ENCODE data around the gene SLC26A8. TPM values are rescaled to one million over a fixed set of nuclear protein-coding genes. Genes with fewer than 3 reads are reported as not detected.
"Not testable (repeated sequence)": the region's sequence is repeated elsewhere in the genome, so short reads cannot be mapped to it uniquely, and the experiment has no call there.

Gene SLC26A8
- total RNA-seq, 1 donor from 2014 or later = not detected

DNA sequence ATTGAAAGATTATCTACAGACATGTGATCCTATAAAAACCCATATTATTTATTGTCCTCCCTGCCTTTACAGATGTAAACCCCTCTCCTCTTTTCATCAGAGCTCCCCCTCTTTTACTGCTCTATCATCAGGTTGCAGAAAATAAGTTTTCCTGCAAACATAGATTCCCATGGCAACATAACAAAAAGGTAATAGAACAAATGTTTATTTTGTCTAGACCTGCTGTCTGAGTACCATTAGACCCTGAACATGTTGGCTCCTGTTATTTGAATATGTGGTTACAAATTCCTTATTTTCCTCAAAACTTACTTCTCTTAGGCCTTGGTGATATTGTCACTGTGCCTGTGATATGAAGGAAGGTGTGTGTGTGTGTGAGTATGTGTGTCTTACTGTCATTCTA is 14.7 kb upstream of the SLC26A8 start:
- Histone ChIP-seq H3K36me3 (no peaks in the 10 kb centered on the region), H3K9me3 (replicated peaks) (no peaks in the 10 kb centered on the region), H3K4me3 (no peak overlapping the region), H3K4me1 (peaks cover 70% of the 10 kb centered on the region), H3K27ac (replicated peaks) (no peak overlapping the region), H3K27me3 (ENCODE audit: low read depth) (no peaks in the 10 kb centered on the region)
- DNase-seq = no peak
- TF ChIP-seq, protein P1, sequence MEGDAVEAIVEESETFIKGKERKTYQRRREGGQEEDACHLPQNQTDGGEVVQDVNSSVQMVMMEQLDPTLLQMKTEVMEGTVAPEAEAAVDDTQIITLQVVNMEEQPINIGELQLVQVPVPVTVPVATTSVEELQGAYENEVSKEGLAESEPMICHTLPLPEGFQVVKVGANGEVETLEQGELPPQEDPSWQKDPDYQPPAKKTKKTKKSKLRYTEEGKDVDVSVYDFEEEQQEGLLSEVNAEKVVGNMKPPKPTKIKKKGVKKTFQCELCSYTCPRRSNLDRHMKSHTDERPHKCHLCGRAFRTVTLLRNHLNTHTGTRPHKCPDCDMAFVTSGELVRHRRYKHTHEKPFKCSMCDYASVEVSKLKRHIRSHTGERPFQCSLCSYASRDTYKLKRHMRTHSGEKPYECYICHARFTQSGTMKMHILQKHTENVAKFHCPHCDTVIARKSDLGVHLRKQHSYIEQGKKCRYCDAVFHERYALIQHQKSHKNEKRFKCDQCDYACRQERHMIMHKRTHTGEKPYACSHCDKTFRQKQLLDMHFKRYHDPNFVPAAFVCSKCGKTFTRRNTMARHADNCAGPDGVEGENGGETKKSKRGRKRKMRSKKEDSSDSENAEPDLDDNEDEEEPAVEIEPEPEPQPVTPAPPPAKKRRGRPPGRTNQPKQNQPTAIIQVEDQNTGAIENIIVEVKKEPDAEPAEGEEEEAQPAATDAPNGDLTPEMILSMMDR (IDR thresholded peaks at IDR 0.05; ENCODE audit: borderline replicate concordance) = no peak
- intact Hi-C loops (cut with micrococcal nuclease) = no loop called here

DNA sequence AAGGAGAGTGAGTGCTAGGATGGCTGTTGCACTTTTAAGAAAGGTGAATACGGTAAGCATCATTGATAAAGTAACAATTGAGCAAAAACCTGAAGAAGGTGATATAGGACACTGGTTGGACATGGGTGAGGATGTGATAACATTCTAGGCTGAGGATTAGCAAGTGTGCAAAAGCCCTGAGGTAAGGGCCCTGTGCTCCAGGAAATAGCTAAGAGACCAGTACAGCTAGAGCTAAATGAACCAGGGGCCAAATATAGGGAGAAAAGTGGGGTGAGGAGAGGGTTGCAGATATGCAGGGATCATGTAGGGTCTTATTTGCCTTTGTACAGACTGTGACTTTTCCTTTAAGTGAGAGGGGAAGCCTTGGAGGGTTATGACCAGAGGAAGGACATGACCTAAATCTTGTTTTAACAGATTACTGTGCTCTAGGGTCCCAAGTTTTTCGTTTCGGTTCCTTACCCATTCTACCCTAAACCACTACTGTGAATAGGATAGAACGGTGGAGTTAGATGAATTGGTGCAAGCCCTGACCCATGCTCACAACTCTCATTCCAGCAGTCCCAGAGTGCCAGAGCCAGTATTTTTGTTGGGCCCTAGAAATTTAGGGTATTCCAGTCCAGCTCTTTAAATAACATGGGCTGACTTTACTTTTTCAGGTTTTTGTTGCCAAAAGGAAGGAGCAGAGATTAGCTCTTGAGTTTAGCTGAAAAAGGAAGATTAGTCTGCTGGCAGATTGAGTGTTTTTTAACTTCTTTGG is 13.9 kb upstream of the SLC26A8 start:
- Histone ChIP-seq H3K4me3 (no peak overlapping the region), H3K27me3 (ENCODE audit: low read depth) (no peaks in the 10 kb centered on the region), H3K27ac (replicated peaks) (no peak overlapping the region), H3K36me3 (no peaks in the 10 kb centered on the region), H3K4me1 (peaks cover 79% of the 10 kb centered on the region), H3K9me3 (replicated peaks) (no peaks in the 10 kb centered on the region)
- no peak for DNase-seq
- intact Hi-C loops (cut with micrococcal nuclease) = no loop called here
- TF ChIP-seq, protein P1 (IDR thresholded peaks at IDR 0.05; ENCODE audit: borderline replicate concordance) = no peak

DNA sequence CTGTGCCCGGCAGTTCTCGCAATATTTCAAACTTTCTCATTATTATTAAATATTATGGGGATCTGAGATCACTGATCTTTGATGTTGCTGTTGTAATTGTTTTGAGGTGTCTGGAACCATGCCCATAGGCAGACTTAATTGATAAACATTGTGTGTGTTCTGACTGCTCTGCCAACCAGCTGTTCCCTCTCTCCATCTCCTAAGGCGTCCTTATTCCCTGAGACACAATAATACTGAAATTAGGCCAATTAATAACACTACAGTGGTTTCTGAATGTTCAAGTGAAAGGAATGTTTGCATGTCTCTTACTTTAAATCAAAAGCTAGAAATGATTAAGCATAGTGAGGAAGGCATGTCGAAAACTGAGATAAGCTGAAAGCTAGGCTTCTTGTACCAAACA is 10.8 kb upstream of the SLC26A8 start:
- H3K36me3 ChIP-seq = no peaks in the 10 kb centered on the region
- no peak for DNase-seq
- peaks cover 97% of the 10 kb centered on the region for H3K4me1 ChIP-seq
- no peaks in the 10 kb centered on the region for H3K27me3 ChIP-seq (ENCODE audit: low read depth)
- H3K9me3 ChIP-seq (replicated peaks) = no peaks in the 10 kb centered on the region
- intact Hi-C loops (cut with micrococcal nuclease) = no loop called here
- TF ChIP-seq, protein P1 (IDR thresholded peaks at IDR 0.05; ENCODE audit: borderline replicate concordance) = no peak
- no peak overlapping the region for H3K4me3 ChIP-seq
- H3K27ac ChIP-seq (replicated peaks) = no peak overlapping the region

DNA sequence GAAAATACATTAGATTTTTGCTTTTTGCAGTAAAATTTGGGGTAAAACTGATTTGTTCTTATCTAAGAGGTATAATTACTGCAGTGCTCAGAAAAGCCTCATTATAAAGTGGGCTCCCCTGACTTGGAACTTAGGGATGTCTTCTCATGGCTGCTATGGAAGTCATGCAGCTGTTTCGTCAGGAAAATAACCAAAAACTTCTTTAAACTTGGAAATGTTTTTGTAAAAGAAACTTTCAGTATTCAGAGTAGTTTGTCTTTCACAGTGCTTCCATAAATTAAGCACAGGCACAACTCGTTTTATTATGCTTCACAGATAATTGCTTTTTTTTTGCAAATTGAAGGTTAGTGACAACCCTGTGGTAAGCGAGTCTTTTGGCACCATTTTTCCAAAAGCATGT is 10.0 kb upstream of the SLC26A8 start:
- H3K9me3 ChIP-seq (replicated peaks) = no peaks in the 10 kb centered on the region
- no peak overlapping the region for H3K4me3 ChIP-seq
- intact Hi-C loops (cut with micrococcal nuclease) = no loop called here
- no peaks in the 10 kb centered on the region for H3K27me3 ChIP-seq (ENCODE audit: low read depth)
- TF ChIP-seq, protein P1 (IDR thresholded peaks at IDR 0.05; ENCODE audit: borderline replicate concordance) = no peak
- no peak overlapping the region for H3K27ac ChIP-seq (replicated peaks)
- H3K4me1 ChIP-seq = peaks cover 97% of the 10 kb centered on the region
- H3K36me3 ChIP-seq = no peaks in the 10 kb centered on the region
- no peak for DNase-seq

DNA sequence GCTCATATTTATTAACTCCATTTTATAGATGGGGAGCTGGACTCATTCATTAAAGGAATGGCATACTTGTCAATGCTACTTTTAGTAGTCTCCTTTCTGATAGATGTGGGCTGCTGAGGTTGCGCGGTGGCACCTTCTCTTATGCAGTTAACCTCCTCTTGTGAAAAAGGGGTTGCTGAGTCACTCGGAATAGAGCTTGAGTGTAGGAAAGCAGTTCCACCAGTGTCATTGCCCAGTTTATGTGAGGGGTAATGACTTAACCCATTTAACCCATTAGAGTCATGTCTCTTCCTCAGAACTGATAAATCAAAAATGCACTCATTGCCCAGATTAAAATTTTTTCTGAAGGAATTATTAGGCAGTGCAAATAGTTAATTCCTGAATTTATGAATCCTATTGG is 9.5 kb upstream of the SLC26A8 start:
- no peak overlapping the region for H3K4me3 ChIP-seq
- no peak overlapping the region for H3K27ac ChIP-seq (replicated peaks)

DNA sequence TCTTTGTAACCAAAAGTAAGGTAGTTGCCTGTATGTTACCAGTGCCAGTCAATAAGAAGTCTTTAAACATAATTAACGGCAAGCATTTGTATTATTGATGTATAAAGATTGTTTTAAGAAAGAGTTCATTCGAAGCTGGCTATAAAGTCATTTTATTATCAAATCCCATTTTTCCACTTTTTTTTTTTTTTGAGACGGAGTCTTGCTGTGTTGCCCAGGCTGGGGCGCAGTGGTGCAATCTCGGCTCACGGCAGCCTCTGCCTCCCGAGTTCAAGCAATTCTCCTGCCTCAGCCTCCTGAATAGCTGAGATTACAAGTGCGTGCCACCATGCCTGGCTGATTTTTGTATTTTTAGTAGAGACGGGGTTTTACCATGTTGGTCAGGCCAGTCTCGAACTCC is 8.7 kb upstream of the SLC26A8 start:
- DNase-seq; H3K9me3 ChIP-seq (replicated peaks); H3K36me3 ChIP-seq; H3K27ac ChIP-seq (replicated peaks); H3K27me3 ChIP-seq (ENCODE audit: low read depth); intact Hi-C loops (cut with micrococcal nuclease); H3K4me3 ChIP-seq: not testable (repeated sequence)
- peaks cover 94% of the 10 kb centered on the region for H3K4me1 ChIP-seq

More for the DNA sequence above, 9.5 kb upstream of the SLC26A8 start:
- Histone ChIP-seq H3K4me1 (peaks cover 96% of the 10 kb centered on the region), H3K36me3 (no peaks in the 10 kb centered on the region), H3K9me3 (replicated peaks) (no peaks in the 10 kb centered on the region), H3K27me3 (ENCODE audit: low read depth) (no peaks in the 10 kb centered on the region)
- intact Hi-C loops (cut with micrococcal nuclease) = no loop called here
- TF ChIP-seq, protein P1 (IDR thresholded peaks at IDR 0.05; ENCODE audit: borderline replicate concordance) = no peak
- DNase-seq = no peak
